ENCODE results near the gene GALR3.

Gene GALR3

DNA sequence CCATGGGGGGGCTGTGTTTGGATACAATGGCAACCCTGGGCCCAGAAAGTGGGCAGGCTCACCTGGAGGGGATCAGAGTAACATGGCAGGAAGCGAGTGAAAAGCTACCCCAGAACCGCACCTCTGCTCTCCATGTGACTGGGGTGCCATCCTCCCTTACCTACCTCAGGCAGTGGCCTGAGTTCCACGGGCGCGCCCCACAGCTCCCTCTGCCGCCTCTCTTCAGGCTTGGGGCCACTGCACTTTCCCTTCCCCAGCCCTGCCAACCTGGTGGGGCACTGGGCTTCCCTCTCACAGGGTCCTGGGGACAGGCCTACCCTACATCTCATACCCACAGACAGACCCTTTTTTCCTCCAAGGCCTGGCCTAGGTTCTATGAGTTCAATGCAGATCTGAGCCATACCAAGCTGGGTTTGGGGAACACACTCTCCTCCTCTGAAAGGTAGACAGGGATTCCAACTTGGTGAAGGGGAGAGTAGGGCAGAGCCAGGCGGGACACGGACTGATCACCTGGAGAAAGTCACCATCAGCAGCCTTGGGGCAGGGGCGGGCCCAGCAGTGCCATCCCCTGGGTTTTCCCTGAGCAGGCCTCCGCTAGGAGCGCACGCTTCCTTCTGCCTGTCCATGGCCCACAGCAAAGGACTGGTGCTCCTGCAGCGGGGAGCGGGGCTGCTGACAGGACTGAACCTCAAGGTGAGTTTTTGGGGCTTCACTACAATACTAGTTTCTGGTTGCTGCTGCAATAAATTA, 7.1 kb downstream of the GALR3 start:
- TF ChIP-seq CTCF (IDR thresholded peaks at IDR 0.05; ENCODE audit: control extremely low read depth, extremely low read depth, low read depth, missing control alignments), result no peak
- CTCF ChIA-PET, result interaction anchor here (2.8 to 9.6 kb wide), 2 partner anchors 13 to 25 kb away, joined by 7 to 86 read pairs; no protein-coding TSS in a partner anchor
- POLR2A ChIA-PET, result no interaction called here
- DNase-seq (ENCODE audit: extremely low spot score), result no peak

- CTCF ChIA-PET, result interaction anchor here (1.1 to 9.6 kb wide), 3 partner anchors 8 to 32 kb away, joined by 3 to 86 read pairs (median 6); partner anchors contain the start of gene GALR3
- POLR2A ChIA-PET, result no interaction called here
Measured at GRCh38 chr22:37831472-37831871, 8.3 kb downstream of the GALR3 start.

DNA sequence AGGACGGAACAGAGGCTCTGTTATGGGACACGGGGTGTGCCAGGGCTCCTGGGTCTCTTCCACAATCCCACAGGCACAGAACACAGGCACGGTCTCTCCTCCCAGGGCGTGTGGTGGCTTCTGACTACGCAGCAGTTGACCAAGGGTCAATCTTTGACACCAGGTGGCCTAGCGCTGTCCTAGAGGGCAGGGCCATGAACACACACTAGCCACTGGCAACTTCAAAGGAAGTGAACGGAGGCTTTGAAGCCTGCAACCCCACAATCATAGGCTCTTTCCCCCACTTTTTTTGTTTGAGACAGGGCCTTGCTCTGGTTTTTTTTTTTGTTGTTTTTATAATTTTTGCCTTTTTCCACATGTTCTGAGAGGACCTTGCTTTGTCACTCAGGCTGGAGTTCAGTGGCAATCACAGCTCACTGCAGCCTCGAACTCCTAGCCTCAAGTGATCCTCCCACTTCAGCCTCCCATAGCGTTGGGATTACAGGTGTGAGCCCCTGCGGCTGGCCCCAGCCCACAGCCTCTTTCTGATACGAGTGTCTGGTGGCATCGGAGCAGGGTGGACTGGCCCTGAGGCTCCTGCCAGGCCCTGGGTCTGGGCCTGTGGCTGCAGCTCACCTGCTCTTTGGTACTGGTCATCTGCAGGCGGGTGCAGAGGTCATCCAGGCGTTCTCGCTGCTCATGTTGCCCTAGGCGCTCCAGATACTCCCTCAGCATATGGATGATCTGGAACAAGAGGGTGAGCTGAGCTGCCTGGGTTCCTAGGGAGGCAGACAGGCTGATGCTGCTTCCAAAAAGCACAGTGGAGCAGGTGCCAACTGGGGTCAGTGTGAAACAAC, 9.1 kb downstream of the GALR3 start:
- DNase-seq (ENCODE audit: extremely low spot score), result no peak
- TF ChIP-seq CTCF (IDR thresholded peaks at IDR 0.05; ENCODE audit: control extremely low read depth, extremely low read depth, low read depth, missing control alignments), result no peak
- ChIA-PET POLR2A (no interaction called here), CTCF (interaction anchor here (1.1 to 9.6 kb wide), 3 partner anchors 9 to 31 kb away, joined by 3 to 86 read pairs (median 6); partner anchors contain the start of gene GALR3)

More at GRCh38 chr22:37831472-37831871, 8.3 kb downstream of the GALR3 start:
- no peak for TF ChIP-seq CTCF (IDR thresholded peaks at IDR 0.05; ENCODE audit: control extremely low read depth, extremely low read depth, low read depth, missing control alignments)
- no peak for DNase-seq (ENCODE audit: extremely low spot score)

DNA sequence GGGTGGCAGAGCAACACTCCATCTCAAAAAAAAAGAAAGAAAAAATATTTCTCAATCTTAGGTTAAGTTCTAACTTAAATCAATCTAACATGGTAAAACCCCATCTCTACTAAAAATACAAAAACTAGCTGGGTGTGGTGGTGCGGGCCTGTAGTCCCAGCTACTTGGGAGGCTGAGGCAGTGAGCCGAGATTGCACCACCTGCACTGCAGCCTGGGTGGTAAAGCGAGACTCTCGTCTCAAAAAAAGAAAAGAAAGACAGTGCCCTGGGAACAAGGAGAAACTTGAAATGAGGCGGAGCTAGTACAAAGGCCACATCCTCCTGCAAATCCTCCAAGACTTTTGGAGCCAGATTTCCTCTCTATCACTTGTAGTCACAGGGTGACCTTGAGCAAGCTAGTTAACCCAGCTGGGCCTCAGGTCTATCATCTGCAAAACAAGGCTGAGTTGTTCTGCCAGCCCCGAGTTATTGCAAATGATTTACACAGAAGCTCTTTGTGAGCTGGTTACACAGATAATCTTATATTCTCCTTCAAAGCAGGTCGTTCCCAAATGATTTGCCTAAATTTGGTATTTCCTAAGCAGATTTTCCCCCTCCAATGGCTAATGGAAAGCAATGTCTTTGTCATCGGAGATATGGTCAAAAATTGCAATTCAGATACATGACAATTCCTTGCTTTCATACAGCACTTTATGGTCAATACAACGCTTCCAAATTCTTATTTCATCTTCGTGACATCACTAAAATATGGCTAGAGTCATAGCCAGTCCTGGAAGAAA, 19.0 kb downstream of the GALR3 start:
- CTCF ChIA-PET, result interaction anchor here (1.3 to 4.3 kb wide), 3 partner anchors 21 to 198 kb away, joined by 3 to 22 read pairs (median 6); no protein-coding TSS in a partner anchor
- TF ChIP-seq CTCF (IDR thresholded peaks at IDR 0.05; ENCODE audit: control extremely low read depth, extremely low read depth, low read depth, missing control alignments), result no peak
- POLR2A ChIA-PET, result no interaction called here
- DNase-seq (ENCODE audit: extremely low spot score), result no peak

GRCh38 chr22:37843741-37844089, 20.5 kb downstream of the GALR3 start:
- TF ChIP-seq CTCF (IDR thresholded peaks at IDR 0.05; ENCODE audit: control extremely low read depth, extremely low read depth, low read depth, missing control alignments), result no peak
- peak; percentile 68 for DNase-seq (ENCODE audit: extremely low spot score)
- ChIA-PET POLR2A (interaction anchor here (1.2 to 1.3 kb wide), 2 partner anchors 9 to 110 kb away, joined by 3 to 4 read pairs; partner anchors contain the start of genes C22orf23 and POLR2F), CTCF (interaction anchor here (0.8 to 2.0 kb wide), 10 partner anchors 9 to 96 kb away, joined by 3 to 13 read pairs (median 4); no protein-coding TSS in a partner anchor)
